ENCODE measurements around the gene CDH5.

DNA sequence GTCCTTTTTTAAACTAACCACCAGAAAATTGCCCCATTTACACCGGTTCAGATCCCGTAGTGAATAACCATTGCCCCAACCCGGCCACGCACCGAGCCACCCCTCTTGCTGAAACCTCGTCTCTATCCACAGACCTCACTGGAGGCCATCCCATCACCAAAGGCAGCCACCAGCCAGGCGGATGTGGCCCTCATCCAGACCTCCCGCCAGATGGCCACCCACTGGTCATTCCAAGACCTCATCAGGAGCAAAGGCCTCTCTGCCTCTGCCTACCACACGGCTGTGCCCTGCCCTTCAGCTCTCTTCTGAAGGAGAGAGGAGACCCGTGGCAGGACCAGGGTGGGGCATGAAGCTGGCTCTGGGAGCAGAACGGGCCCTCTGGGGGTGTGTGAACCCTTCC, 38.2 kb upstream of the CDH5 start:
- TF ChIP-seq, protein P1, sequence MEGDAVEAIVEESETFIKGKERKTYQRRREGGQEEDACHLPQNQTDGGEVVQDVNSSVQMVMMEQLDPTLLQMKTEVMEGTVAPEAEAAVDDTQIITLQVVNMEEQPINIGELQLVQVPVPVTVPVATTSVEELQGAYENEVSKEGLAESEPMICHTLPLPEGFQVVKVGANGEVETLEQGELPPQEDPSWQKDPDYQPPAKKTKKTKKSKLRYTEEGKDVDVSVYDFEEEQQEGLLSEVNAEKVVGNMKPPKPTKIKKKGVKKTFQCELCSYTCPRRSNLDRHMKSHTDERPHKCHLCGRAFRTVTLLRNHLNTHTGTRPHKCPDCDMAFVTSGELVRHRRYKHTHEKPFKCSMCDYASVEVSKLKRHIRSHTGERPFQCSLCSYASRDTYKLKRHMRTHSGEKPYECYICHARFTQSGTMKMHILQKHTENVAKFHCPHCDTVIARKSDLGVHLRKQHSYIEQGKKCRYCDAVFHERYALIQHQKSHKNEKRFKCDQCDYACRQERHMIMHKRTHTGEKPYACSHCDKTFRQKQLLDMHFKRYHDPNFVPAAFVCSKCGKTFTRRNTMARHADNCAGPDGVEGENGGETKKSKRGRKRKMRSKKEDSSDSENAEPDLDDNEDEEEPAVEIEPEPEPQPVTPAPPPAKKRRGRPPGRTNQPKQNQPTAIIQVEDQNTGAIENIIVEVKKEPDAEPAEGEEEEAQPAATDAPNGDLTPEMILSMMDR (IDR thresholded peaks at IDR 0.05) = no peak
- no peak for TF ChIP-seq POLR2AphosphoS5 (IDR thresholded peaks at IDR 0.05; ENCODE audit: insufficient read depth in 1 of 2, low read depth in 1 of 2)

All from vagina (tissue), 2 donors.